ENCODE data around the gene VIM. TPM values are rescaled to one million over a fixed set of nuclear protein-coding genes. Genes with fewer than 3 reads are reported as not detected.
A peak's percentile ranks its signal among the peaks of the same experiment; 100 is the strongest.
"Not testable (repeated sequence)": the region's sequence is repeated elsewhere in the genome, so short reads cannot be mapped to it uniquely, and the experiment has no call there.

Gene VIM
- total and polyA plus RNA-seq, 5 experiments from 2014 or later: 295 to 621 (median 479) TPM

DNA sequence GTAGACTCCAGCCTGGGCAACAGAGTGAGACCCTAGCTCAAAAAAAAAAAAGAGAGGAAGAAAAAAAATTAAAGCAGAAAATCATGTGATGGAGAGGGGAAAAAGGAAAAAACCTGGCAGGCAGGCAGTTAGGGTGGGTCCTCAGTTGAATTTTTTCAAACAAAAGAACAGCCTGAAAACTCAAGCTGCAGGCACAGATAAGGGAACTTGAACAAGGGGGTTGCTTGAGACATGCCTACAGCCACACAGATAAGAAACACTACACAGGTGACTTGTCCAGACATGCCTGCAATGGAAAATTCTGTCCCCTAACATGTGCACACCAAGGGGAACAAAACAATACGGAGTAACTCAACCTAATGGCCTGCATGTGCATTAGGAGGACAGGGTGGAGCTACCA lies 19.2 kb downstream of the VIM start:
- ATAC-seq (no peak), DNase-seq (no peak)
- POLR2A ChIA-PET: no interaction called here
- peaks cover 0 to 7% (median 5%) of the 10 kb centered on the region in 3 donors for H3K36me3 Mint-ChIP-seq
- no peak overlapping the region for H3K27ac Mint-ChIP-seq
- H3K4me1 Mint-ChIP-seq: peaks cover 0 to 9% (median 2%) of the 10 kb centered on the region in 4 donors
- H3K27me3 Mint-ChIP-seq: no peaks in the 10 kb centered on the region
- H3K9me3 Mint-ChIP-seq: peaks cover 0 to 4% (median 0%) of the 10 kb centered on the region in 9 donors
- H3K4me3 Mint-ChIP-seq: no peak overlapping the region

DNA sequence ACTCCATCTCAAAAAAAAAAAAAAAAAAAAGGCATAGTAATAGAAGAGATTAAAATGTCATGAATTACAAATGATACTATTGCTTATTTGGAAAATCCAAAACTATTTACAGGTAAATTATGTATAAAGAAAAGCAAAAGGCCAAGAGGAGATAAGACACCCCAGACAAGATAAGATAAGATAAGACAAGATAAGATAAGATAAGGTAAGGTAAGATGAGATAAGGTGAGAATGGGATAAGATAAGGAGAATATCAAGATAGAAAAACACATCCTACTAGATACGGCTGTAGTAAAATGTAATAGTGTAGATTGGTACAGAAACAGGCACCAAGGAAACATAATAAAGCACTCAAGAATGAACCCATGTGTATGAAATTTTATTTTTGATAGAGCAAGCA lies 20.9 kb downstream of the VIM start:
- POLR2A ChIA-PET: no interaction called here
- Mint-ChIP-seq H3K36me3 (peaks cover 0 to 7% (median 5%) of the 10 kb centered on the region in 3 donors), H3K4me3 (no peak overlapping the region), H3K9me3 (peaks cover 0 to 4% (median 0%) of the 10 kb centered on the region in 9 donors), H3K27me3 (no peaks in the 10 kb centered on the region), H3K27ac (no peak overlapping the region), H3K4me1 (no peaks in the 10 kb centered on the region)
- DNase-seq: no peak
- ATAC-seq: no peak

DNA sequence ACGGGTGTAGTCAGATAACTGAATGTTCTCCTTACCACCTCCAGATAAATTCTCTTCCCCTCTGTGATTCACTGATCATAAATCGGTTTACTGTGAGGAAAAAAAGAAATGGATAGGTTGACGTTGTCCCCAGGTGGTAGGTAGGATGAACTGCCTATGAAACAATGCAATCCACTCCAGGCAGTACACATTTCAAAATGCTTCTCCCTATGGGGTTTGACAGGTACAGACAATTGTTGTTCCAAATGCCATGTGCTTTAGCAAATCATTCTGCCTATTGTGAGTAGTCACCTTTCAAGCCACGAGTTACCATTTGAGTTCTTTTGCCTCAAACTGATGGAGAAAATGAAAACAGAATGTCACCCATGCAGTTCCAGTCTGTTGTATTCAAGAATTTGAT lies 21.8 kb downstream of the VIM start:
- peak in 2 of 10 donors; percentile 20 to 29 for DNase-seq
- Mint-ChIP-seq H3K36me3 (peaks cover 0 to 9% (median 5%) of the 10 kb centered on the region in 3 donors), H3K4me1 (no peaks in the 10 kb centered on the region), H3K4me3 (no peak overlapping the region), H3K27me3 (no peaks in the 10 kb centered on the region), H3K9me3 (peaks cover 0 to 4% (median 0%) of the 10 kb centered on the region in 9 donors), H3K27ac (peak overlapping the region in 1 of 10 donors; percentile 0)
- POLR2A ChIA-PET: no interaction called here
- peak; percentile 62 to 66 for ATAC-seq

DNA sequence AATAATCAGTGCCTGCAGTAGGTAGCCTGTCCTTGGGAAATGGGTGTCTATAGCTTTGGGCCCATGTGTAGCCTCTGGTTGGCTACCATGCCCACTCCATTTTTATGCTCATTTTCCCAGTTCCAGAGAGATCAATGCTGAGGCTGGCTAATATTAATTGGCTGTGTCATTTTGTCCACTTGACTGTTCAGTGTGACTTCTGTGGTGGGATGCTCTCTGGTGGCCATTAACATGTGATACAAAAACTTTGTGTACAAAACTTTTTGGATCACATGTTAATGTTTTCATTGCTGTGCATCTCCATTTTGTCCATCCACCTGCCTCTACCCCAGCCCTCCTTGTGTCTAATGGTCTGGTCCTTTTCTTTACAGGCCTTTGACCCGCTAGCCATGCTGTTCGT lies 22.7 kb downstream of the VIM start:
- DNase-seq (no peak), ATAC-seq (no peak)
- H3K4me3 Mint-ChIP-seq: no peak overlapping the region
- peaks cover 0 to 9% (median 5%) of the 10 kb centered on the region in 3 donors for H3K36me3 Mint-ChIP-seq
- POLR2A ChIA-PET: no interaction called here
- H3K27ac Mint-ChIP-seq: peak overlapping the region in 2 of 10 donors; percentile 22 to 43
- H3K27me3 Mint-ChIP-seq: no peaks in the 10 kb centered on the region
- H3K9me3 Mint-ChIP-seq: peaks cover 0 to 4% (median 0%) of the 10 kb centered on the region in 9 donors
- H3K4me1 Mint-ChIP-seq: no peaks in the 10 kb centered on the region

DNA sequence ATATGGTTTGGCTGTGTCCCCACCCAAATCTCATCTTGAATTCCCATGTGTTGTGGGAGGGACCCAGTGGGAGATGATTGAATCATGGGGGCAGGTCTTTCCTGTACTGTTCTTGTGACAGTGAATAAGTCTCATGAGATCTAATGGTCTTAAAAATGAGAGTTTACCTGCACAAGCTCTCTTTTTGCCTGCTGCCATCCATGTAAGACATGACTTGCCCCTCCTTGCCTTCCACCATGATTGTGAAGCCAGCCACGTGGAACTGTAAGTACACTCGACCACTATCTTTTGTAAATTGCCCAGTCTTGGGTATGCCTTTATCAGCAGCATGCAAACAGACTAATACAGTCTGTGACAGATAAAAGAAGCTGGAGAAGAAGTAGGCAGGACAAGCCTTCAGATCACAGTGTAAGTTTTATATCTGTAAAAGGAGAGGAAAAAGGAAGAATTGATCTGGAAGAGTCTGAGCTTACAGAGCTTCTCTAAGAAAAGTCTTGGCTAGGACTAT lies 26.6 kb downstream of the VIM start:
- peak overlapping the region in 2 of 10 donors; percentile 22 to 43 for H3K27ac Mint-ChIP-seq
- DNase-seq, H3K9me3 Mint-ChIP-seq, H3K4me3 Mint-ChIP-seq, H3K27me3 Mint-ChIP-seq, ATAC-seq, POLR2A ChIA-PET, H3K4me1 Mint-ChIP-seq, H3K36me3 Mint-ChIP-seq: not testable (repeated sequence)

DNA sequence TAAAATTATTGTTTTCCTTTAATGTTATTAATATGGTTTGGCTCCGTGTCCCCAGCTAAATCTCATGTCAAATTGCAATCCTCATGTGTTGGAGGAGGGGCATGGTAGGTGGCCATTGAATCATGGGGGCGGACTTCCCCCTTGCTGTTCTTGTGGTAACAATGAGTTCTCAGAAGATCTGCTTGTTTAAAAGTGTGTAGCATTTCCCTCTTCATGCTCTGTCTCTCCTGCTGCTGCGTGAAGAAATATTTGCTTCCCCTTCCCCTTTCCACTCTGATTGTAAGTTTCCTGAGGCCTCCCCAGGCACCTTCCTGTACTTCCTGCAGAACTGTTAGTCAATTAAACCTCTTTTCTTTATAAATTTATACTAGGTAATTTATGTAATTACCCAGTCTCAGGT lies 27.5 kb downstream of the VIM start:
- Mint-ChIP-seq H3K9me3 (peaks cover 0 to 5% (median 0%) of the 10 kb centered on the region in 9 donors), H3K27ac (peak overlapping the region in 2 of 10 donors; percentile 9 to 21), H3K4me1 (peaks cover 2 to 7% (median 5%) of the 10 kb centered on the region in 4 donors), H3K4me3 (no peak overlapping the region), H3K27me3 (no peaks in the 10 kb centered on the region), H3K36me3 (peaks cover 0 to 2% (median 0%) of the 10 kb centered on the region in 3 donors)
- no peak for ATAC-seq
- POLR2A ChIA-PET: no interaction called here
- DNase-seq: no peak

DNA sequence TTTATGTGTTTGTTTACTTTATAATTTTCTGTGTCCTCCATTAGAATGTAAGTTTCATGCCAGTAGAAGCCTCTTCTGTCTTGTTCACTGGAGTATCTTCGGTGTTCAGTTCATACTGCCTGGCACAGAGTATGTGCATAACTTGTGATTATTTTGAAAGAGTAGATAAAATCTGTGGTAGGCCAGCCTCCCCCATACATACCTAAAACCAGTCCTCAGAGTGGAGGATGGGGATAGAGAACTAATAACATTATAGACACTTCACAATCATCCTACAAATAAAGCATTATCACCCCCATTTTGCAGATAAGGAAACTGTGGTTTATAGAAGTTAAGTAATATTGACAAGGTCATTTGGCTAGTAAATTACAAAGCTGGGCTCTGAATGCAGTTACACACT lies 28.0 kb downstream of the VIM start:
- Mint-ChIP-seq H3K4me1 (peaks cover 2 to 7% (median 5%) of the 10 kb centered on the region in 4 donors), H3K36me3 (peaks cover 0 to 2% (median 0%) of the 10 kb centered on the region in 3 donors), H3K4me3 (no peak overlapping the region), H3K27me3 (no peaks in the 10 kb centered on the region), H3K9me3 (peaks cover 0 to 8% (median 0%) of the 10 kb centered on the region in 9 donors), H3K27ac (peak overlapping the region in 1 of 10 donors; percentile 21)
- POLR2A ChIA-PET: interaction anchor here (0.7 to 0.9 kb wide), 2 partner anchors 22 to 418 kb away, joined by 3 read pairs; no protein-coding TSS in a partner anchor
- no peak for ATAC-seq
- no peak for DNase-seq

DNA sequence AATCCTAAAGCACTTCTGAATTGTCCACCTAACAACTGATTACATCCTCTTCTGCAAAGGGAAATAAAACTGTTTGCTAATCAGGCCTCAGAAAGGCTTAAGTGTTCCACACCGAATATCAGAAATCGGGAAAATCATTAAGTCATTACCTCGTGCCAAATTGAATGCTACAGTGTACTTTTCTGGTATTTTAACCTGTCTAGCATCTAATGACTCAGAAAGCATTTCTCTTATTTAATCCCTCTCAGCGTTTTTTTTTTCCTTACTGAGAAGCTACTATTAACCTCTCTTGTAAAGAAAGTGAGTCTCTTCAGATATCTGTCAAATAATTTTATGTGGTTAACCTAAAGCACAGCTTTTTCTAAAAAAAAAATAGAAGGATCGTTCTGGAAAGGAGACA lies 28.6 kb downstream of the VIM start:
- H3K36me3 Mint-ChIP-seq: peaks cover 0 to 2% (median 2%) of the 10 kb centered on the region in 3 donors
- ATAC-seq: no peak
- peaks cover 2 to 7% (median 5%) of the 10 kb centered on the region in 4 donors for H3K4me1 Mint-ChIP-seq
- DNase-seq: no peak
- POLR2A ChIA-PET: interaction anchor here (0.7 to 0.9 kb wide), 2 partner anchors 22 to 419 kb away, joined by 3 read pairs; no protein-coding TSS in a partner anchor
- H3K9me3 Mint-ChIP-seq: peaks cover 0 to 11% (median 2%) of the 10 kb centered on the region in 9 donors
- no peaks in the 10 kb centered on the region for H3K27me3 Mint-ChIP-seq
- no peak overlapping the region for H3K27ac Mint-ChIP-seq
- H3K4me3 Mint-ChIP-seq: no peak overlapping the region

DNA sequence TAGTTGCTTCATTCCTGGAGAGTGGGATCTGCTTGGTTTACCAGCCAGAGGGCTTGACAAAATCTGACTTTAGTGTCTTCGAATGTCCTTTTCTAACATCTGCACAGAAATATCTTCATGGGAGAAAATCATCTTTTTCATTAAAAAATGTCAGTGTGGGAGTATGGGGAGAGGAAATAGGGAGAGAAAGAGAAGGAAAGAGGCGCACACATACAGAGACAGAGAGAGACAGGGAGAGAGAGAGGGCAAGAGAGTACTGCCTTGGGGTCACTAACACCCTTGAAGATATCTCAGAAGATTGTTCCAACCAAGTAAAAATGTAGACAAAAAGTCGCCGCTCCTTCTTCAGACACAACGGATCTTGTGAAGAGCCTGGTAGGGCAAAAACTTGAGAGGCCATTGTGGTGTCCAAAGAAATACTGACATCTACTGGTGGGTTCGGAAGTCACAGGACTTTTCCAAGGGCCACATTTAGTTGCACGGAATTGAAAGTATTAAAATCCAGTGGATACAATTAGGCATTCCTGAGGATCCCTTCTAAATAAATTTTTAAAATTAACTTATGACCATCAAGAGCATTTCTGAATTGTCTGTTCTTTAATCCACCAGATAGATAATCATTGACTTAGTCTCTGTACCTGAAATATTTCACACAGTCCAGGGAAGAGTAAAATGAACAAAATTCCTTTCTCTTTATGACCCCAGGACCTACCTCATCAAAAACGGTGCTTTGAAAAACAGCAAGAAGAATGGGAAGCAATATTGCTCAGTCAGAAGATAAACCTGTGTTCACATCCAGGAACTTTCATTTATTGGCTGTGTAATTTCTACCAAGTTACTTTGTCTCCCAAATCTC lies 29.7 kb downstream of the VIM start:
- H3K4me3 Mint-ChIP-seq: peak overlapping the region in 4 of 10 donors; percentile 0 to 6 (median 4)
- no peaks in the 10 kb centered on the region for H3K27me3 Mint-ChIP-seq
- peaks cover 2 to 7% (median 5%) of the 10 kb centered on the region in 4 donors for H3K4me1 Mint-ChIP-seq
- peak overlapping the region in 3 of 10 donors; percentile 11 to 68 (median 18) for H3K27ac Mint-ChIP-seq
- peak; percentile 72 to 93 for ATAC-seq
- POLR2A ChIA-PET: no interaction called here
- DNase-seq: peak in 9 of 10 donors; percentile 15 to 71 (median 58)
- H3K9me3 Mint-ChIP-seq: peaks cover 0 to 21% (median 8%) of the 10 kb centered on the region in 9 donors
- peaks cover 0 to 8% (median 2%) of the 10 kb centered on the region in 3 donors for H3K36me3 Mint-ChIP-seq

DNA sequence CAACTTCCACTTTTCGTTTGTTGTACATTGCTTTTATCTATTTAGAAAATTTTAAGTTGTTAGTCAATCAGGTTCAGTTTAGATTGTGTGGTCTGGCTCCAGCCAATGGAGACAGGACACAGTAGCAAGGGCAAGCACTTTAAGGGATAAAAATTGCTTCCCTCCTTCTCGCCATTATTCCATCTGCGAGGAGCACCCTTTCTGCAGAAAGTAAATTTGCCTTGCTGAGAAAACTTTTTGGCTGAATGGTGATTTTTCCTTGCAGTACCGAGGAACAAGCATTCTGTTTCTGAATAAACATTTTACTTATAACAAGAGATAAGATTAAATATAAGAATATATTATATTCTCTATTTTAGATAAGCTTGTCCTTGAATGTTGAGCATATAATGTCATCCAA lies 34.5 kb downstream of the VIM start:
- no peak overlapping the region for H3K27ac Mint-ChIP-seq
- H3K27me3 Mint-ChIP-seq: peaks cover 0 to 8% (median 5%) of the 10 kb centered on the region in 5 donors
- peaks cover 0 to 24% (median 8%) of the 10 kb centered on the region in 3 donors for H3K36me3 Mint-ChIP-seq
- DNase-seq (no peak), ATAC-seq (no peak)
- H3K9me3 Mint-ChIP-seq: peaks cover 4 to 44% (median 19%) of the 10 kb centered on the region in 9 donors
- no peak overlapping the region for H3K4me3 Mint-ChIP-seq
- H3K4me1 Mint-ChIP-seq: peaks cover 0 to 3% (median 2%) of the 10 kb centered on the region in 4 donors
- POLR2A ChIA-PET: no interaction called here

DNA sequence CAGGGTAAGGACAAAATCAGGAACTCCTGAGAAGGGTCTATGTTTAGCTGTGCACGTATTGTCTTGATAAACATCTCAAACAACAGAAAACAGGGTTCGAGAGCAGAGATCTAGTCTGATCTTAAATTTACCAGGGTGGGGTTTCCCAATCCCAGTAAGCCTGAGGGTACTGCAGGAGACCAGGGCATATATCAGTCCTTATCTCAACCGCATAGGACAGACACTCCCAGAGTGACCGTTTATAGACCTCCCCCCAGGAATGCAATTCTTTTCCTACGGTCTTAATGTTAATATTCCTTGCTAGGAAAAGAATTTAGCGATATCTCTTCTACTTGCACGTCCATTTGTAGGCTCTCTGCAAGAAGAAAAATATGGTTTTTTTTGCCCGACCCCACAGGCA lies 35.5 kb downstream of the VIM start:
- no peak for DNase-seq
- POLR2A ChIA-PET: no interaction called here
- Mint-ChIP-seq H3K27ac (peak overlapping the region in 1 of 10 donors; percentile 30), H3K9me3 (peaks cover 4 to 44% (median 19%) of the 10 kb centered on the region in 9 donors), H3K27me3 (peaks cover 0 to 18% (median 7%) of the 10 kb centered on the region in 5 donors), H3K4me3 (no peak overlapping the region), H3K4me1 (no peaks in the 10 kb centered on the region), H3K36me3 (peaks cover 0 to 24% (median 8%) of the 10 kb centered on the region in 3 donors)
- ATAC-seq: no peak

DNA sequence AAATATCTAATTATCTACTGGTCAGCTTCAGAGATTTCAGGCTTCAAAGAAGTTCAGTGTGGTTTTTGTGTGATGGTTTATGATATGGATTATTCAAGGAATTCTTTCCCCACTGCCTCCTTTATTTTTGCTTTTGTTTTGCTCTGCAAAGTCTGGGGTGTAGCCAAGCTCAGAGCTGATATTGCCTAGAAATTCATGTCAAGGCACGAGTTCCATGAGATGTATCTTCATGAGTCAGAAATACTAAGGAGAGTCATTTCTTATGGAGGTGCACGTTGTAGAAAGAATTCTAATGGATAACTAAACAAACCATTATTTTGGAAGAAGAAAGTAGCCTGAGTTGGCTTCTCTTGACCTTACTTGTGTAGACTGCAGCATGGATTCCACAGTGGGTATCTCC lies 37.4 kb downstream of the VIM start:
- ATAC-seq (no peak), DNase-seq (no peak)
- POLR2A ChIA-PET: no interaction called here
- Mint-ChIP-seq H3K27me3 (peaks cover 0 to 20% (median 8%) of the 10 kb centered on the region in 5 donors), H3K4me1 (no peaks in the 10 kb centered on the region), H3K4me3 (no peak overlapping the region), H3K27ac (no peak overlapping the region), H3K9me3 (peaks cover 4 to 40% (median 19%) of the 10 kb centered on the region in 9 donors), H3K36me3 (peaks cover 0 to 24% (median 8%) of the 10 kb centered on the region in 3 donors)

DNA sequence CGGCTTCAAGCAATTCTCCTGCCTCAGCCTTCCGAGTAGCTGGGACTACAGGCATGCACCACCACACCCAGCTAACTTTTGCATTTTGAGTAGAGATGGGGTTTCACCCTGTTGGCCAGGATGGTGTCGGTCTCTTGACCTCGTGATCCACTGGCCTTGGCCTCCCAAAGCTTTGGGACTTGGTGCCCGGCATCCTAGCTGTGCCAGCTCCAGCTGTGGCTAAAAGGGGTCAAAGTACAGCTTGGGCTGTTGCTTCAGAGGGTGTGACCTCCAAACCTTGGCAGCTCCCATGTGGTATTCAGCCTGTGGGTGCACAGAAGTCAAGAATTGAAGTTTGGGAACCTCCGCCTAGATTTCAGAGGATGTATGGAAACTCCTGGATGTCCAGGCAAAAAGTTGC lies 38.5 kb downstream of the VIM start:
- ATAC-seq, H3K27ac Mint-ChIP-seq, H3K4me3 Mint-ChIP-seq, H3K4me1 Mint-ChIP-seq, DNase-seq, POLR2A ChIA-PET: not testable (repeated sequence)
- Mint-ChIP-seq H3K27me3 (peaks cover 0 to 20% (median 8%) of the 10 kb centered on the region in 5 donors), H3K9me3 (peaks cover 4 to 39% (median 18%) of the 10 kb centered on the region in 9 donors), H3K36me3 (peaks cover 0 to 23% (median 8%) of the 10 kb centered on the region in 3 donors)
